HepG2 (cell line): ENCODE measurements around the gene CACNG4.

Experiments
- BHLHE40 ChIP-seq: IDR thresholded peaks from 2 replicates; pipeline ENCODE4 v1.6.1; 2011; ENCODE audit warnings: low read length, improper control_type of control experiment
- CHD2 ChIP-seq: IDR thresholded peaks from 2 replicates; pipeline ENCODE4 v1.6.1; 2011; ENCODE audit warnings: low read depth, low read length, improper control_type of control experiment
- ELF1 ChIP-seq: sonication (generic); formaldehyde crosslinking; IDR thresholded peaks from 2 replicates; pipeline ENCODE4 v1.4.0; 2020; ENCODE audit warnings: missing genetic modification reagents
- PHF20 ChIP-seq: sonication (generic); formaldehyde crosslinking; IDR thresholded peaks from 2 replicates; pipeline ENCODE4 v1.5.0; 2020; ENCODE audit warnings: mild to moderate bottlenecking, missing genetic modification reagents
- SRF ChIP-seq: IDR thresholded peaks from 2 replicates; pipeline ENCODE4 v1.6.1; 2011; ENCODE audit warnings: mild to moderate bottlenecking, low read depth, low read length, moderate library complexity
- TBP ChIP-seq: sonication (generic); formaldehyde crosslinking; IDR thresholded peaks from 2 replicates; pipeline ENCODE4 v1.5.0; 2020; ENCODE audit warnings: missing genetic modification reagents
- YY1 ChIP-seq: IDR thresholded peaks from 2 replicates; pipeline ENCODE4 v1.6.1; 2011; ENCODE audit warnings: low read length, low read depth, moderate library complexity, mild to moderate bottlenecking; ENCODE audit not compliant: insufficient read depth, insufficient replicate concordance
- ZC3H4 ChIP-seq: sonication (generic); formaldehyde crosslinking; IDR thresholded peaks from 2 replicates; pipeline ENCODE4 v1.4.0; 2020; ENCODE audit warnings: missing genetic modification reagents, borderline replicate concordance
- ZNF318 ChIP-seq: sonication (generic); formaldehyde crosslinking; IDR thresholded peaks from 2 replicates; pipeline ENCODE4 v1.4.0; 2020; ENCODE audit warnings: mild to moderate bottlenecking, missing genetic modification reagents
- ZSCAN29 ChIP-seq: sonication (generic); formaldehyde crosslinking; conservative IDR thresholded peaks from 2 replicates; pipeline ENCODE4 v1.4.0; 2020; ENCODE audit warnings: mild to moderate bottlenecking, missing genetic modification reagents

- TF ChIP-seq ZNF318 (CRISPR knock-in tag) (no peak), CHD2 (no peak), ZC3H4 (CRISPR knock-in tag) (no peak), YY1 (no peak), SRF (no peak), ZSCAN29 (CRISPR knock-in tag) (no peak), TBP (no peak), BHLHE40 (no peak), ELF1 (no peak), PHF20 (CRISPR knock-in tag) (no peak)
These were observed 20.2 kb downstream of the CACNG4 start for GRCh38 chr17:66984730-66985129.
